Endometrial microvascular endothelial cells (primary cell): ENCODE measurements around the gene TMEM219. TPM values are rescaled to one million over a fixed set of nuclear protein-coding genes. Genes with fewer than 3 reads are reported as not detected.

Experiments used
- in situ Hi-C: cut with HindIII; loops from 2 replicates; pipeline ENCODE4 v1.10.0; 2017; ENCODE audit warnings: low sequenced_read_pairs, low pct_unique_long_range_greater_than_20kb; ENCODE audit errors: inconsistent ontology term
- total RNA-seq: library from RNA; depleted of rRNA; stranded (reverse); fragments of >200 nt; gene quantifications from one replicate; pipeline ENCODE4 v1.2.3, GENCODE V29; 2015; ENCODE audit errors: inconsistent ontology term

The TMEM219 gene
- total RNA-seq, 1 donor from 2014 or later = 150 TPM

DNA sequence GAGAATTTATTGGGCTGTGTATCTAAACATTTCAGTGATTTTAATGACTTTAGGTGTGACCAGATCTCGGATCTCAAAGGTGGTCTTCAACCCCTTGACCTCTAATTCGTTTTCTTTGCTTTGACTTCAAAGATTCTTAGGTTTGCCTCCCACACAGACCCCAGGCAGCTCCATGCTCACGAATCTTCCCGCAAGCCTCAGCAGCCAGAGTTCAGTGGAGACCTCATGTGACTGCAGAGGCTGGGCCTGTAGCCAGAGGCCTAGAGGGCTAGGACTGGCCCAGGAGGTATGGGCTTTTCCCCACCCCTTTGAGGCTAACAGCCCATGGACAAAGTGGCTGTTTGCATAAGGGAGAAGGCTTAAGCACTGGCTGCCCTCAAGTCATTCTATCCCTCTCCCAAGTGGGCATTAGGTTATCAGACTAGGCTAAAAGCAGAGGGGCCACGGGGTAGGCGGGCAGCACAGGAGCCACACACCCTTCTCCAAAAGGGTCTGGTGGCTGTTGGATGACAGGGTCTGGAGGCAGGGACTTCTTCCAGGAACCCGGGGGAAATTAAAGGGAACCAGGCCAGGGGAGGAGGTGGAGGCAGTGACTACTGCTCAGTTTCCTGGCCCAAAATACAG is 30.6 kb downstream of the TMEM219 start:
- in situ Hi-C loops = no loop called here

DNA sequence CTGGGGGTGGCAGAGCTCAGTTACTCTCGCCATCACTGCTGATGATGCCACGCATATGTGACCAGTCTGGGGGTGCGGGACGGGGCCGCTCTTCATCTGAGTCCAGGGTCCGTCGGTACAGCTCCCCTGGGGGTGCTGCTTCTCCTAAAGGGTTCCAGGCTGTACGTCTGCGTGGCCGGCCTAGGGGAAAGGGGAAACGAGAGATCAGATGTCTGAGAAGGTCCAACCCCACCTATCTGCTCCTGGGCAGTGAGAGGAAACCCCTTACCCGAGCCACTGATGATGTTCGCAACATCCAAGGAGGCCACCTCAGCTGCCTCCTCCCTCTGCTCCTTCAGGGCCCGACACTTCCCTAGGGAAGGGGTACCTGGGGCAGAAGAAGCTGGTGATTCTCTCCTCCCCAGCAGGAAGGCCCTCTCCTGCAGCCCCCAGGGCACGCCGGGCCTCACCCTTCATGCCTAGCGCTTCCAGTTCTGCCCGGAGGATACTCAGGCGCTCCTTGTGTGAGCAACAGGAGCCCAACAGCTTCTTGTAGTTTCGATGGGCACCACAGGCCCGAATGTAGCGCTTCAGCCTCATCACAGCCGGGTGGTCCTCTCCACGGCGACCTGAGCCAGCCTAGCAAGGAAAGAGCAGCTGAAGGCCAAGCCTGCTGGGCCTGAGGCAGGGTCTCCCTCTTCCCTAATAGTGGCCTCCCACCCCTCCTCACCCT is 31.5 kb downstream of the TMEM219 start:
- in situ Hi-C loops = no loop called here

DNA sequence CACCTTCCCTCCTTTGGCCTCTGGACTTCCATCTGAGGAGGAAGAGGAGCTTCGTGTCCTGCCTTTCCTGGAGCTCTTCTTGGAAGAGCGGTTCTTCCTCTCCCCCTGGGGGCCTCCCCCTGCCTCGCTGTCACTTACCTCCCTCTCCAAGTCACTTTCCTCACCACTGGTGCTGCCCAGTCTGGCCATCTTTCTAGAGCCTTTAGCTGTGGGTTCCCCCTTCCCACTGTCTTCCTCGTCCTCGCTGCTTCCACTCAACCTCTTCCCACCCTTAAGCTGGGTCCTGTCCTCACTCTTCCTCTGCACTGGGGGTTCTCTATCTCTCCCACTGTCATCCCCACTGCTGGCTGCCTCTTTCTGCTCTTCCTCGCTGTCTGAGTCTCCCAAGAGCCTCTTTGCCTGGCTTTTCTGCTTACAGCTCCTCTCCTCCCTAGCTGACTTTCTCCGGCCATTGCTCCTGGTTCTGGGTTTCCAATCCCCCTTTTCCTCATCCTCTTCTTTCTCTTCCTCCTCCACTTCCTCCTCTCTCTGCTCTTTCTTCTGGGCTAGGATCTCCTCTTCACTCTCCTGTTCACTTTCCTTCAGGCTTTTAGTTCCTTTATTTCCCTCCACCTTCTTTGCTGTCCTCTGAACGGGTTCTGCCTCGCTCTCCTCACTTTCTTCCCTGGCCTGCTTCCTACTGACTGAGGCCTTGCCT is 32.2 kb downstream of the TMEM219 start:
- in situ Hi-C loops = no loop called here

DNA sequence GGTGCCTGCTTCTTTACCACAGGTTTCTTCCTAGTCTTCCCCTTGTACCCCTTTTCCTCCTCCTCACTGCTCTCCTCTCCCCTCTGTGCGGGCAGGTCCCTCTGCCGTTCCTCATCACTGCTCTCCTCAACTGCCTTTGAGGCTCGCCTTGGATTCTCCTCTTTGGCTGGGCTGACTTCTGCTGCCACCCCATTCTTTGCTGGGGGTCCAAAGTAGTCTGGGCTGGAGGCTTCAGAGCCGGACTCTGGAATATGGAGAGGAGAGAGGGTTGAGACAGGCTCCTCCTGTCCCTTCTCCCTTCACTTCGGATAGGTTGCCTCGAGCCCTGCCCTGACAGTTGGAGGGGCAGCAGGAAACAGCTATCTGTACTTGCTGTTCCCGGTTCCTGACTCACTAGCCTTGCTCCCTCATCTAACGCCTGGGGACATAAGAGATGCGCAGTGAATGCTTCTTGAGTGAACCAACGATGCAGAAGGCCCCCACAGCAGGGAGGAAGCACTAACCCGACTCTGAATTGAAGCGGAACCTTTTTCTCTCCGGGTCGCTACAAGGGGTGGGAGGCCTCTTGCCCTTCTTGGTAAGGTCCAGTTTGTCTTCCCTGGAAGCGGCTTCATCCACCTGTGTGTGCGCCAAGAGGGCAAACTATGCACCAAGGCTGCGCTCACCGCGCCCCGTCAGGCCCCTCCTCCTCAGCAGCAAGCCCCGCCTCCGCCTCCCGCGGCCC is 32.9 kb downstream of the TMEM219 start:
- in situ Hi-C loops = no loop called here

DNA sequence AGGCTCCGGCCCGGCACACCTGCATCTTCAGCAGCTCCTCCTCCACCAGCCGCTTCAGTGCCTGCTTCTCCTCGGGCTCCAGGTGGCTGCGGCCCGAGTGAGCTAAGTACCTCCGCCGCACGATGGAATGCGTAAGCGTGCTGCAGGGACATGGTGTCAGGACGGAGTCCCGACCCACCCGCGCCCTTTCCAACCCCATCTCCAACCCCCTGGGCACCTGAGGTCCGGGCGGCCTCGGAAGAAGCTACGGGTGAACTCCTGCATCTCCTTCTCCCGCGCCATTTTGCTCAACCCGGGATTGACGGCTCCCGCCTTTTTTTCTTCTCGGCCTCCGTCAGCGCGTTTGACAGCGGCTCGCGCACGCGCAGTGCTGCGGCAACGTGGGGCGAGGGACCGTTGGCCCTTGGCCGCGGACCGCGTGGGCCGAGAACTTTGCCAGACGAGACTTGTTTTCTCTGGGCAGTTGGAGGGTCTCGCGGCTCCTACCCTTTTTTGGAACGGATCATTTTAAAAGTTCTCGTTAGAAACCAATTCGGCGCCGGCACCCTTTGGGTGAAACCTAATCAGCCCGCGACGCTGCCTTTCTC is 33.5 kb downstream of the TMEM219 start, which contains the start of gene HIRIP3:
Gene HIRIP3, minus strand, starts transcription at position 294 of the 587 bp plus-strand sequence. Its CDS starts 12 bp downstream, at position 282.
- in situ Hi-C loops = no loop called here

DNA sequence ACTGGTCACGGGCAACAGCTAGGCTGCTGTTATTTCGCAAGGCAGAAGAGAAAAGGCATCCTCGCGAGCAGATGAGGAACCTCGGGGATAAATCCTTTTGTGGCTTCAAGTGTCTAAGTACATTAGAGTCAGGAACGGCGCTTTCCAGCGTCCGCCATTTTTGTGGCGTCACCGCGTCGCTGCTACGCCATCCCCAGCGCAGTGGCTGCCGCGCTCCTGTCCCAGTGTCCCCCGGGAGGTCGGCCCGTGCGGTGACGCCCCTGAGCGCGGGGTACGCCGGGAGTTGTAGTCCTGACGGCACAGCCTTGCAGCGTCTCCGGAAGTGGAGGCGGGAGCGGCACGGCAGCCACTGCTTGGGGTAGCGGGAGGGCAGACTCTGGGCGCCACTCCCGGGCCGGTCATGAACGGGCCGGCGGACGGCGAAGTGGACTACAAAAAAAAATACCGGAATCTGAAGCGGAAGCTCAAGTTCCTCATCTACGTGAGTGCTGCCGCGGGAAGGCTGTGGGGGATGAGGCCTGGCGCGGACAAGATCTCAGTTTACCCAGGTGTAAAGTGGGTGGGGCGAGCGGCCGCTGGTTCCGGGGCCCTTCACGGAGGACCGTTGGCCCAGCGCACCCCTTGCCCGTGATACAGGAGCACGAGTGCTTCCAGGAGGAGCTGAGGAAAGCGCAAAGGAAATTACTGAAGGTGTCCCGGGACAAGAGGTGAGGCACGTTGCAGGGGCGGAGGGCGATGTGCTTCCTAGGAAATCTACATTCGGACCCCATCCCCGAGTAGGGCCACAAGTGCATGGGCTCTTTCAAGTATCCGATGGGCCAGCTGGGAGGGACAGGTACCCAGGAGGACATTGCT is 34.3 kb downstream of the TMEM219 start, which contains the start of gene INO80E:
Gene INO80E, plus strand, starts transcription at position 331 of the 855 bp plus-strand sequence. Its CDS starts 70 bp downstream, at position 401.
- in situ Hi-C loops = no loop called here

DNA sequence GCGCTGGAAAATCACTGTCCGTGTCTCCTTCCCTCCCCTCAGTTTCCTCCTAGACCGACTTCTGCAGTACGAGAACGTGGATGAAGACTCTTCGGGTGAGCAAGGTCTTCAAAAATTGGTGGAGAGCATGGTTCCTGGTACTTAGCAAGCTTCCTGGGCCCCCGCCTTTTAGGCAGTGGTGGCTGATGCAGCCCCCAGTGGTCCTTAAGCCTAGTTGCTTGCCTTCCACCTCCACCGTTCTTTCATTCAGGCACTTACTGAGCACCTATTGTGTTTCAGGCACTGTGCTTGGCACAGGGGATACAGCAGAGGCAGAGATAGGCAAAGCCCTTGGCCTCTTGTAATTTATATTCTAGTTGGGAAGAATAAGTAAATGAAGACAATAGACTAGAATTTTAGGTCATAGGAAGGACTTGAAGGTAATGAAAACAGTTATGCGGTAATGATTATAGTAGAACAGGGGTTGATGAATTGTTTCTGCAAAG is 34.9 kb downstream of the TMEM219 start:
- in situ Hi-C loops = no loop called here

DNA sequence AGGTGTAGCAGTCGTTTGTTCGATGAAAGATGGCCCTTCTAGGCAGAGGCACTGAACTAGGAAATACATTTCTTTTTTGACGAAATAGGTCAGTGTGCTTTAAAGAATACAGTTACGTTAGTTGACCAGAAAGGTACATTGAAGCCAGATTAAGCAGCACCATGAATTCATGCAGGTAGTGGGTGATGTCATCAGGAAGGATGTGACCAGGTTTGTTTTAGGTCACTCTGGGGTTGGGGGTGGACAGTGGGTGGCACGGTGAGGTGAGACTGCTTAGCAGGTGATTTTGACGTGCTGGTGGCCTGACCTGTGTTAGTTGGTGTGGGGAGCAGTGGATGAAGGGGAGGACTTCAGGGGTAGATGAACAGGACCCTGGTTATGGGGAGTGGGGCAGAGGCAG is 37.7 kb downstream of the TMEM219 start:
- in situ Hi-C loops = no loop called here

DNA sequence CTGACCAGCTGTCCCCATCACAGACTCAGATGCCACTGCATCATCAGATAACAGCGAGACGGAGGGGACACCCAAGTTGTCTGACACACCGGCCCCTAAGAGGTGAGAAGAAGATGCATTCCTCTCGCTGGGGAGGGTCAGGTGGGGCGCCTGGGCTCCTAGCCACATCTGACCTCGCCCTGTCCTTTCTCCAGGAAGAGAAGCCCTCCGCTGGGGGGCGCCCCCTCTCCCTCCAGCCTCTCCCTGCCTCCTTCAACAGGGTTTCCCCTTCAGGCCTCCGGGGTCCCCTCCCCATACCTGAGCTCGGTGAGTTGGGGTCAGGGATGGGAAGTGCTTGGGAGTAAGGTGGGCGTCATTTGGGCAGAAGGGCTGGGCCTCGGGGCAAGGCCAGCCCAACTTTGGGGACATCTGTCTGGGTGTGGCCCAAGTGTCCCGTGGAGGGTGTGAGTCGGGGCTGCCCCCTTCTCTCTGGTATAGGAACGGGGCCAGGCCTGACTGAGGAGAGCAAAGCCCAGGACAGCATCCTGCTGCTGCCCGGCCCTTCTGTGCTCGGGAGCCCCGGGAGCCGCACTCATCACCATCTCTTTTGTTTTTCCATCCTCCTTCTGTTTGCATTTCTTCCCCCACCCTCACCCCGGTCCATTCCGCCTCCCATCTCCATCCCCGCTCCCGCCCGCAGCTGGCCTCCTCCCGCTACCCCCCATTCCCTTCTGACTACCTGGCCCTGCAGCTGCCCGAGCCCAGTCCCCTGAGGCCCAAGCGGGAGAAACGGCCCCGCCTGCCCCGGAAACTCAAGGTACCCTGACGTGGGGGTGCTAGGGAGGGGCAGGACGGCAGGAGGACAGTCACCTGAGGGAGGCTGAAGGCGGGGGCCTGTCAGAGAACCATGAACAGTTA is 39.1 kb downstream of the TMEM219 start:
- in situ Hi-C loops = no loop called here

DNA sequence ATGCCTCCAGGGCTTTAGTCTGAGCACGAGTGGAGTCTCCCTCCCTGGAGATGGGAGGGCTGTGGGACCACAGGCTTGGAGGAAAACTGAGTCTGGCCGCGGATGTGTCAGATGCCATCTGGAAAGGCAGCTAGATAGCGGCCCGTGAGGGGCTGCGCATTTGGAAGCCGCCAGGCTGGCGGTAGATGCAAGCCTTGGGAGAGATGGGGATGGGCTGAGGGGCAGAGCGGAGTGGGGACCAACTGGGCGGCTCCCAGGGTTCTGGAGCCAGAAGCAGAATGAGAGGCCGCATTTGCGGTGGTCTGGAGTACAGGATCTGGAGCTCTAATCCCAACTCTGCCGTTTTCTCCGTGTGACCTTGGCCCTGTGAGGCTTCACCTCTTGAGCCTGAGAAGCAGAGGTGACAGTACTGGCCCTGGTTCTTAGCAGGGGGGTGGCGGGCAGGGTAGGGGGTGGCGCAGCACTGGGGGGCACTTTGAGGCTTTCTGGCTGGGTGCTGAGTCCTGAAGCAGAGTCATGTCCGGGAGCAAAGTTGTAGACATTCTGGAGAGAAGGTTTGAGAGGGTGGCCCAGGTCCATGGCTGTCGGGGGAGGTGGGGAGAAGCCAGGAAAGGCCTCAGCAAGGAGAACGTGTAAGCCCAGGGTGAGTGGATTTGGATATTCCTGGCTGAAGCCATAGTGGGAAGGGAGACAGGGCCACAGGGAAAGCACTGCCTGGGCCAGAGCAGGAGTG is 40.9 kb downstream of the TMEM219 start:
- in situ Hi-C loops = no loop called here

DNA sequence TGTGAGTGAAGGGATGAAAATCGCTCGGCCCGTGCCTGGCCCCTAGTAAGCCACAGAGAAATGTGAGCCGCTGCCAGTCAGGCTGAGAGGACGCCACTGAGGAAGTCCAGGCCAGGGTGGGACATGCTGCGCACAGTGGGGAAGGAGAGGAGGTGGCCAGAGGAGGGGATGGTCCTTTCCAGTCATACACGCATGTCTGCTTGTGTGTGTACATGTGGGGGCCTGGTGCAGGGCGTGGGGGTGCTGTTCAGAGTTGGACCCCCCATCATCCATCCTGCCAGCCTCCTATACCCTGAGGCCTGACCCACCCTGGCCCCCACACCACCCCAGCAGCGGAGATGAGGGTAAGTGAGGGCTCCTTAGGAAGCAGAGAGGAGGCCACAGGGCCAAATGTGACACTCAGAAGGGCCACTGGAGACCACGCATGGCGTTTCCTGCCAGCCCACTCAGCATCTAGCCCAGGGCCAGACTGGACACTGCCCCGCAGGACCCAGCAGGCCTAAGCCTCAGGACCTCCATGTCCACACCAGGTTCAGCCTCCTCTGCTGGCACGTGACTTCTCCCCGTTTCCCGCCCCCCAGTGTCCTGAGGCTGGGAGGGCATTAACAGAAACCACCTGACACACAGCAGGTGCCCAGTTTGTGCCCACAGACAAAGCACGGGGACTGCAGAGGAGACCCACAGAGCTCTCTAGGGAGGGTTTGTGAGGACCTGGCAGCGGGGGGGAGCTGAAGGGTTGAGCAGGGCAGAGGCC is 42.0 kb downstream of the TMEM219 start:
- in situ Hi-C loops = no loop called here

DNA sequence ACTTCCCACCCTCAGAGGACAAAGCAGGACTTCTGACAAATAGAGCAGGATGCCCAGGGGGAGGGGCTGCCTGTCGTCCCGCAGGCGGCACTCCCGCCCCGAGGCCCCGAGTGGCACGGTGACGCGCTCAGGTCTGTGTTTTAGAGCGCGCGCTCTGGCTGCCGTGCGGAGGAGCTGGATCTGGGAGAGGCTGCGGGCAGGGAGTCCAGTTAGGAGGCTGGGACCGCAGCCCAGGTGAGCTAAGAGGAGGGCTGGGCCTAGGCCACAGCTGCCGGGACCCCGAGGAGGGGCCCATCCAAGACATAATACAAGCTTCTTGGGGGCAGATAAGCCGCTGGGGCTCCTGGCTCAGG is 42.5 kb downstream of the TMEM219 start:
- in situ Hi-C loops = no loop called here

DNA sequence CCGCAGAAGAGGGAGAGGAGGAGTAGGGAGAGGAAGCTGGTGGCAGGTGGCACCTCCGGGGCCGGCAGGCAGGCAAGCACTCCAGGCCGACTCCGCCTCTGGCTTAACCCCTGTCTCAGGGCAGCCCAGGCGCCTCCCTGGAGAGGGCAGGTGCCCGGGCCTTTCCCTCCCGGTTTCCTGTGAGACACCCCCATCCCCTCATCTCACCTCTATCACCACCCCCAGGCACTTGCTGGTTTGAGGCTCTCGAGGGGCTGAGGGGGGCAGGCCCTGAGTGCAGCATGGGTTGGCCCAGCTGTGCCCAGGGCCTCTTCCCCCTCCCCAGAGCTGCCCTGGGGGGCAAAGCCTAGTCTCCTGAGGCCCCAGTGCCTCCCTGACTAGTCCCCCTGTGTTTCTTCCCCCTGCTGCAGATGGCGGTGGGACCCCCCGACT is 42.9 kb downstream of the TMEM219 start:
- in situ Hi-C loops = no loop called here

DNA sequence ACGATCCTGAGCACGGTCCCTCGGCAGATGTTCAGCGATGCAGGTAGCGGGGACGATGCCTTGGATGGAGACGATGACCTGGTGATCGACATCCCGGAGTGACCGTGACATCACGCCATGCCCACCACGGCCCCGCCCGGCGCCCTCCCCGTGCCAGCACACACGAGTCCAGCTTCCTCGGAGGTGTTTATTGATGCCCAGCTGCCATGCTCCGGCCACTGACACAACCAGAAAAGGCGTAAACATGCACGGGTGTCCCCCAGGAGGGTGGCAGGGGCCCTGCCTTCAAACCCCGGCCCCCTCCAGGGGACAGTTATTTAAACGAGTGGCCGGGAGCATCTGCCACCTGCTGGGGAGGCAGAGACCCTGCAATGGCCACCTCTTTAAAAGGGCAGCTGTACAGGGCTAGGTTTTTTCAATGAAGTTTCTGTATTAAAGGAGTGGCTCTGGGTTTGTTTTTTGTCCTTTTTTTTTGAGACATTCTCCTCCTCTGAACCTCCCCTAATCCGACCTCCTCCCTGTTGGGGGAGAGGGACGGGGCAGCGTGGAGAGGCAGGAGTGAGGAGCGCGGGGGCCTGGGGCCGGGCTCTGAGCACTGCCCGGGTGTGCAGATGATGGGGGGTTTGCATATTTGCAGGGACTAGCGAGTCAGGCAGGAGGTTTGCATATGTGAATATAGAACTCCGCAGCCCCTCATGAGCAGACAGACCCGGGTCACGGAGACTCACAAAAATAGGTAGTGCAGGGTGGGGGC is 43.6 kb downstream of the TMEM219 start:
- in situ Hi-C loops = no loop called here

DNA sequence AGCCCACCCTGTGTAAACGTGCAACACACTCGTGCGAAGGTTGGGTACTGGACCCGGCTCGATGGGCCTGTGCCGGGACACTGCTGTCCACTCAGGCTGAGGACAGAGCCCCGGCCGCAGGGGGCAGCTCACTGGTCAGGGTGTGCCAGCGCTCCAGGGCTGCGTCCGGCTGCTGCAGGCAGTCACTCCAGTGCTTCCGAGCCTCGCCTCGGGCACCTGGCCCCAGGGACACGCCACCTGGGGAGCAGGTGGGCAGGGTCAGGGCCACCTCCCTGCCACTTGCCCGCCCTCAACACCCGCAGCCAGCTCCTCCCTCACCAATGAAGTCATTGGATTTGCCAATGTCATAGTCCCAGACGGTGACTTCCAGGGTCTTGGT is 44.2 kb downstream of the TMEM219 start:
- in situ Hi-C loops = no loop called here
